Endothelial cell of umbilical vein (primary cell): ENCODE measurements around the gene PRKCSH. TPM values are rescaled to one million over a fixed set of nuclear protein-coding genes. Genes with fewer than 3 reads are reported as not detected.

ENCODE experiments used
- BruUV-seq: library from RNA; stranded (reverse); fragments of 400-500 nt; replicated peaks from 2 replicates; lab custom pipeline; 2021; lab: Mats Ljungman, UMichigan
- CTCF ChIA-PET: fragments of 300-600, 350-600 bp; sonication (Branson Sonifier 250); formaldehyde crosslinking; loops from one replicate; lab custom pipeline; 2021; ENCODE audit warnings: antibody characterized with exemption, inconsistent platforms; lab: Charles Lee
- POLR2A ChIA-PET: fragments of 300-600, 350-600 bp; sonication (Branson Sonifier 250); formaldehyde crosslinking; loops from one replicate; lab custom pipeline; 2021; ENCODE audit warnings: antibody characterized with exemption, inconsistent platforms; lab: Charles Lee
- DNase-seq: peaks from one replicate; pipeline ENCODE4 v3.0.0-alpha.2; 2011; ENCODE audit warnings: low read depth, low spot score
- FAIRE-seq: peaks from 2 replicates; lab custom pipeline; 2011; peaks lifted over from hg19 to GRCh38; lab: Jason Lieb, UNC
- H2AFZ ChIP-seq: 2 replicates; pipeline ENCODE4 v1.6.0; 2012; ENCODE audit warnings: low read depth, low read length, control low read depth, inconsistent platforms
- H3K27ac ChIP-seq: 2 replicates; pipeline ENCODE4 v1.5.1; 2011; ENCODE audit warnings: low read depth, mild to moderate bottlenecking, control low read depth, low read length, moderate library complexity; ENCODE audit not compliant: insufficient read depth
- H3K27me3 ChIP-seq, 2 experiments: 2 replicates each; pipeline versions ENCODE4 v1.6.0 to v1.6.1; 2011; ENCODE audit warnings: low read length in 2 of 2, mixed read lengths in 1 of 2; ENCODE audit not compliant: control insufficient read depth in 2 of 2, insufficient read depth in 2 of 2
- H3K36me3 ChIP-seq, 2 experiments: 2 replicates in 1 of 2; 3 replicates in 1 of 2; pipeline ENCODE4 v1.5.1; 2011; ENCODE audit warnings: low read length in 2 of 2, mild to moderate bottlenecking in 1 of 2, moderate library complexity in 1 of 2; ENCODE audit not compliant: control insufficient read depth in 2 of 2, insufficient read depth in 2 of 2; ENCODE audit errors: extremely low read depth in 1 of 2
- H3K4me1 ChIP-seq: 3 replicates; pipeline ENCODE4 v1.5.1; 2011; ENCODE audit warnings: mild to moderate bottlenecking, low read length; ENCODE audit not compliant: control insufficient read depth, insufficient read depth; ENCODE audit errors: extremely low read depth
- H3K4me2 ChIP-seq: 2 replicates; pipeline ENCODE4 v1.6.1; 2011; ENCODE audit warnings: low read length, control low read depth, mixed read lengths; ENCODE audit not compliant: insufficient read depth
- H3K4me3 ChIP-seq, 3 experiments: fragments of 200-600 bp in 1 of 3; sonication (generic), shearing (Covaris generic) in 1 of 3; replicated peaks in 1 of 3; 2 replicates each; pipeline ENCODE4 v1.5.1; 2011 to 2016; ENCODE audit warnings: control low read depth in 3 of 3, low read length in 3 of 3, mild to moderate bottlenecking in 2 of 3, inconsistent platforms in 1 of 3, low read depth in 1 of 3, moderate library complexity in 1 of 3; ENCODE audit not compliant: insufficient read depth in 1 of 3
- H3K79me2 ChIP-seq: 2 replicates; pipeline ENCODE4 v1.6.0; 2012; ENCODE audit warnings: low read length, inconsistent platforms; ENCODE audit not compliant: control insufficient read depth, insufficient read depth
- H3K9ac ChIP-seq: replicated peaks from 2 replicates; pipeline ENCODE3; 2011; ENCODE audit warnings: low read length, control low read depth; ENCODE audit not compliant: insufficient read depth; ENCODE audit errors: extremely low read depth
- H3K9me1 ChIP-seq: replicated peaks from 3 replicates; pipeline ENCODE4 v1.6.0; 2011; ENCODE audit warnings: mild to moderate bottlenecking, low read length; ENCODE audit not compliant: control insufficient read depth, insufficient read depth; ENCODE audit errors: extremely low read depth
- H3K9me3 ChIP-seq: replicated peaks from 2 replicates; pipeline ENCODE4 v1.5.1; 2012; ENCODE audit warnings: low read length, inconsistent platforms; ENCODE audit not compliant: control insufficient read depth, insufficient read depth
- H4K20me1 ChIP-seq: replicated peaks from 2 replicates; pipeline ENCODE3; 2011; ENCODE audit warnings: mild to moderate bottlenecking, low read length; ENCODE audit not compliant: control insufficient read depth, insufficient read depth; ENCODE audit errors: extremely low read depth
- CTCF ChIP-seq, 2 donors: IDR thresholded peaks; 1 replicate in 1 of 2; 2 replicates in 1 of 2; pipeline ENCODE4 v1.5.1; 2011; ENCODE audit warnings: low read length in 2 of 2, mild to moderate bottlenecking in 2 of 2, moderate library complexity in 2 of 2, control low read depth in 1 of 2, inconsistent platforms in 1 of 2, low read depth in 1 of 2; ENCODE audit not compliant: insufficient read depth in 1 of 2; ENCODE audit errors: extremely low read depth in 1 of 2
- EZH2 ChIP-seq: IDR thresholded peaks from 2 replicates; pipeline ENCODE4 v1.6.1; 2012; ENCODE audit warnings: borderline replicate concordance, low read depth, mild to moderate bottlenecking, moderate library complexity, low read length, inconsistent platforms; ENCODE audit not compliant: severe bottlenecking
- FOS ChIP-seq: IDR thresholded peaks from 2 replicates; pipeline ENCODE4 v1.6.1; 2011; ENCODE audit warnings: mild to moderate bottlenecking, low read length, moderate library complexity, borderline replicate concordance; ENCODE audit not compliant: insufficient read depth
- GATA2 ChIP-seq: IDR thresholded peaks from 2 replicates; pipeline ENCODE4 v1.7.0; 2011; ENCODE audit warnings: low read depth, mild to moderate bottlenecking, moderate library complexity, mixed read lengths, low read length; ENCODE audit not compliant: insufficient read length, insufficient read depth
- JUN ChIP-seq: IDR thresholded peaks from 2 replicates; pipeline ENCODE4 v1.6.1; 2011; ENCODE audit warnings: borderline replicate concordance, low read depth; ENCODE audit not compliant: insufficient read length, insufficient read depth
- MAX ChIP-seq: IDR thresholded peaks from 2 replicates; pipeline ENCODE4 v1.6.1; 2011; ENCODE audit not compliant: insufficient read depth, insufficient read length
- MYC ChIP-seq: IDR thresholded peaks from one replicate; pipeline ENCODE4 v1.6.1; 2011; ENCODE audit warnings: mild to moderate bottlenecking, low read depth, low read length
- POLR2A ChIP-seq: IDR thresholded peaks from 2 replicates; pipeline ENCODE4 v1.6.1; 2012; ENCODE audit warnings: low read depth, mild to moderate bottlenecking, control low read depth, low read length
- POLR2AphosphoS5 ChIP-seq: IDR thresholded peaks from 2 replicates; pipeline ENCODE4 v1.6.1; 2012; ENCODE audit warnings: low read depth, mild to moderate bottlenecking, control low read depth, low read length, moderate library complexity; ENCODE audit not compliant: insufficient read depth
- dilution Hi-C: fragments of 300-500 bp; cut with MboI; formaldehyde crosslinking; loops from one replicate; pipeline ENCODE4 v1.15.0; 2019; ENCODE audit warnings: low sequenced_read_pairs; ENCODE audit not compliant: extremely low pct_ligation_motif_present
- intact Hi-C: fragments of 100-400 bp; cut with micrococcal nuclease; formaldehyde crosslinking; loops from one replicate; pipeline ENCODE4 v1.10.0; 2022
- polyA plus RNA-seq, 4 experiments: library from polyadenylated mRNA; depleted of rRNA in 3 of 4; stranded (reverse) in 3 of 4; unstranded in 1 of 4; fragments of >200 nt; gene quantifications; 2 replicates each; pipeline versions ENCODE4 v1.2.1 to v1.2.3, GENCODE V29; 2011 to 2012; ENCODE audit warnings: missing spikeins in 1 of 4
- total RNA-seq: library from RNA; stranded (reverse); gene quantifications from 2 replicates; pipeline ENCODE4 v1.2.3, GENCODE V29; 2021

PRKCSH gene
- total and polyA plus RNA-seq, 2 donors (not counting 3 experiments of a cell fraction or from before 2014, with no cell fraction given): 215 to 425 TPM

- H3K9me3 ChIP-seq: no peaks in the 10 kb centered on the region
- peaks cover 16 to 29% of the 10 kb centered on the region in 2 experiments for H3K27me3 ChIP-seq
- dilution Hi-C loops: no loop called here
- no TSS peak for BruUV-seq
- no peak overlapping the region for H2AFZ ChIP-seq
- H3K79me2 ChIP-seq: no peaks in the 10 kb centered on the region
- ChIA-PET CTCF (no interaction called here), POLR2A (interaction anchor here (0.6 kb wide), 1 partner anchor 43 kb away, joined by 9 read pairs; no protein-coding TSS in a partner anchor)
- no peak for TF ChIP-seq MYC
- no peak for TF ChIP-seq GATA2
- TF ChIP-seq FOS: no peak
- no peak for TF ChIP-seq EZH2
- TF ChIP-seq POLR2A: no peak
- TF ChIP-seq MAX: no peak
- no peak for TF ChIP-seq POLR2AphosphoS5
- no peak for TF ChIP-seq CTCF (IDR thresholded peaks at IDR 0.05; ENCODE audit: extremely low read depth in 1 of 2, insufficient read depth in 1 of 2, low read depth in 1 of 2, low read length in 2 of 2)
- no peak for TF ChIP-seq JUN
- no peaks in the 10 kb centered on the region for H3K36me3 ChIP-seq
- DNase-seq (no peak), FAIRE-seq (no peak)
- H3K4me1 ChIP-seq: no peaks in the 10 kb centered on the region
- no peak overlapping the region for H3K9ac ChIP-seq
- no peak overlapping the region for H3K27ac ChIP-seq
- H3K4me3 ChIP-seq: no peak overlapping the region
- no peaks in the 10 kb centered on the region for H3K9me1 ChIP-seq
- no peak overlapping the region for H3K4me2 ChIP-seq
- intact Hi-C loops: no loop called here
- no peaks in the 10 kb centered on the region for H4K20me1 ChIP-seq
Observed at GRCh38 chr19:11425719-11426457, 9.5 kb upstream of the PRKCSH start.
